GM04504 (cell line): ENCODE data around the gene HOXC6.

Experiments
- DNase-seq: peaks from one replicate; pipeline ENCODE4 v3.0.0-alpha.2; 2012; ENCODE audit warnings: low read depth

HOXC6 gene

GRCh38 chr12:54002915-54003389 lies 25.3 kb upstream of the HOXC6 start:
- no peak for DNase-seq

- no peak for DNase-seq
Measured at GRCh38 chr12:54003625-54004024, 24.6 kb upstream of the HOXC6 start.

- DNase-seq: no peak
Measured at GRCh38 chr12:54004063-54004840, 24.0 kb upstream of the HOXC6 start.

- DNase-seq: no peak
Measured at GRCh38 chr12:54004841-54005530, 23.3 kb upstream of the HOXC6 start.

- DNase-seq: no peak
Measured at GRCh38 chr12:54005531-54005852, 22.7 kb upstream of the HOXC6 start.

GRCh38 chr12:54005853-54006558 lies 22.2 kb upstream of the HOXC6 start:
- peak; percentile 89 for DNase-seq

- DNase-seq: no peak
Measured at GRCh38 chr12:54006559-54007220, 21.6 kb upstream of the HOXC6 start.

GRCh38 chr12:54007538-54008259 lies 20.5 kb upstream of the HOXC6 start:
- no peak for DNase-seq

- no peak for DNase-seq
Measured at GRCh38 chr12:54008260-54008552, 20.0 kb upstream of the HOXC6 start.

- DNase-seq: no peak
Measured at GRCh38 chr12:54009171-54010052, 18.8 kb upstream of the HOXC6 start.

- no peak for DNase-seq
Measured at GRCh38 chr12:54010053-54010971, 17.9 kb upstream of the HOXC6 start.

GRCh38 chr12:54010972-54011664 lies 17.1 kb upstream of the HOXC6 start:
- no peak for DNase-seq

- DNase-seq: no peak
Measured at GRCh38 chr12:54011665-54012532, 16.3 kb upstream of the HOXC6 start.

GRCh38 chr12:54012631-54013409 lies 15.4 kb upstream of the HOXC6 start:
- DNase-seq: no peak

GRCh38 chr12:54014377-54015017 lies 13.7 kb upstream of the HOXC6 start:
- no peak for DNase-seq

- DNase-seq: no peak
Measured at GRCh38 chr12:54015018-54015931, 13.0 kb upstream of the HOXC6 start.
